ENCODE data around the gene MEF2A. TPM values are rescaled to one million over a fixed set of nuclear protein-coding genes. Genes with fewer than 3 reads are reported as not detected.

MEF2A gene
- total and polyA plus RNA-seq, 10 of the 15 experiments (the other 5 are each of a cell fraction or from before 2014, with no cell fraction given): 7.2 to 46.7 (median 35.9) TPM

DNA sequence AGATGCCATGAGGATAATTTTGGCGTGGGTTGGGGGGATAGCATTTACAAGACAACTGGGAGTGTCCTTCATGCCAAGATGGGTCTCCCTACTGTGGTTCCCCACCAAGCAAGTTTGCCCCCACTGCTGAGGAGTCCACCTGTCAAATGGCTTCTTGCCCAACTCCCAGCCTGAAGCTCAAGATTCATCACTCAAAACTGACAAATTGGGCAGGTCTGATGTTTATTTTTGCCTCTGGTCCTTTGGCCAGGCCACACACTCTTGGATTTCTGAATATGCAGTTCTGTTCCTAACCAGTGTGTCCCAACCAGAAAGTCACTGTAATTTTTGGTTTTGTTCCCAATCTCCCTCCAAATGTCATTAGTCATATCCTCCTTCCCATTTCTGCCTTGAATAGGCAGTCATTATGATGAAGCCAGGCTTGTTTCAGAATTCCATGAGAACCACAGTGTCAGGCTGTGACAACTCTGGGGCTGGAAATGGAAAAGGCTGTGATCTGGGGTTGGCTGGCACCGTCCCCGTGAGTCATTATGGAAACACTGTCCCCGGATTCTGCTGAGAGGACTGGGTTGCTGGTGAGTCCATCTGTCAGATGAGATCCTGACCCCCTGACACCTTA, 29.3 kb upstream of the MEF2A start (continued):
- no peak for TF ChIP-seq SREBF2 (IDR thresholded peaks at IDR 0.05; ENCODE audit: low read length)
- TF ChIP-seq EZH2 (IDR thresholded peaks at IDR 0.05; ENCODE audit: borderline replicate concordance, control insufficient read depth, low read depth, low read length): no peak

DNA sequence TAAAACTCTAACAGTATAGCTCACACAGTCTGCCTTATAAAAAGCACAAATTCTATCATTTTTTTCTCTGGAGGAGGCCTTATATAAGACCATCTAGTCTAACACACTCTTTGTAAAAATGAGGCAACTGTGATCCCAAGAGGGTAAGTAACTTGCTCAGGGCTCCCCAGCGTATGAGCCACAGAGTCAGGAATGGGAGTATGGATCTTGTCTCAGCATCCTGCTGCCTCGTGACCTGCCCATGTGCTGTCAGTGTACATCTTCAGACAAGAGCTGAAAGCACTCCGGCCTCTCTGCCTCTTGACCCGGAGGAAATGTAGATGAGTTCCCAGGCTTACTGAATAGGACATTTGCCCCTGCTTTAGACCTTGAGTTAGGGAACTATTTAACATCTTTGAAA, 28.4 kb upstream of the MEF2A start:
- BruUV-seq (replicated peaks): no TSS peak
- H3K9ac ChIP-seq (ENCODE audit: control insufficient read depth, insufficient read depth, low read length): no peak overlapping the region
- ATAC-seq (no peak), FAIRE-seq (no peak), DNase-seq (ENCODE audit: low read depth, low spot score) (no peak)
- RAD21 ChIA-PET (ENCODE audit: unreplicated experiment): no interaction called here
- no peaks in the 10 kb centered on the region for H3K79me2 ChIP-seq (ENCODE audit: control insufficient read depth, insufficient read depth, low read length)
- no peak overlapping the region for H3K27ac ChIP-seq (ENCODE audit: control insufficient read depth, insufficient read depth)
- no peaks in the 10 kb centered on the region for H4K20me1 ChIP-seq (ENCODE audit: control insufficient read depth, insufficient read depth)
- peaks cover under 1% of the 10 kb centered on the region; the same call in 2 of the 3 replicates for H3K9me3 ChIP-seq (replicated peaks; ENCODE audit: control insufficient read depth, insufficient read depth, low read length)
- H3K4me1 ChIP-seq (ENCODE audit: control insufficient read depth, insufficient read depth, low read length): peaks cover 8% of the 10 kb centered on the region; the same call in 1 of the 2 replicates
- POLR2A ChIA-PET: no interaction called here
- WGBS (ENCODE audit: insufficient coverage, insufficient replicate concordance, low lambda C conversion rate, missing lambda C conversion rate): 74% methylated on average over 4 of the region's 4 CpGs
- no peak overlapping the region for H3K4me3 ChIP-seq
- SMC1A ChIA-PET (ENCODE audit: uncharacterized antibody, unreplicated experiment): interaction anchor here (1.3 to 1.9 kb wide), 2 partner anchors 16 to 26 kb away, joined by 4 to 5 read pairs; no protein-coding TSS in a partner anchor
- H3K36me3 ChIP-seq (ENCODE audit: control insufficient read depth in 2 of 2, insufficient read depth in 2 of 2, low read length in 1 of 2): no peaks in the 10 kb centered on the region
- in situ Hi-C loops (cut with MboI): no loop called here
- H3K27me3 ChIP-seq (replicated peaks in 1 of 2; ENCODE audit: control insufficient read depth in 2 of 2, insufficient read depth in 2 of 2, low read length in 1 of 2): no peaks in the 10 kb centered on the region
- no peak overlapping the region for H3K4me2 ChIP-seq (ENCODE audit: control insufficient read depth, insufficient read depth)
- TF ChIP-seq PAX5 (IDR thresholded peaks at IDR 0.05; ENCODE audit: borderline replicate concordance, low read depth, low read length): no peak
- no peak for TF ChIP-seq SMC3 (IDR thresholded peaks at IDR 0.05; ENCODE audit: borderline replicate concordance, low read length)
- no peak for TF ChIP-seq GATAD2B (conservative IDR thresholded peaks at IDR 0.05; ENCODE audit: low read depth)
- TF ChIP-seq RFX5 (IDR thresholded peaks at IDR 0.05; ENCODE audit: low read depth, low read length): no peak
- TF ChIP-seq KLF5 (IDR thresholded peaks at IDR 0.05; ENCODE audit: partially characterized antibody): no peak
- no peak for TF ChIP-seq HDAC6 (IDR thresholded peaks at IDR 0.05; ENCODE audit: unreplicated experiment)
- TF ChIP-seq, protein P1, sequence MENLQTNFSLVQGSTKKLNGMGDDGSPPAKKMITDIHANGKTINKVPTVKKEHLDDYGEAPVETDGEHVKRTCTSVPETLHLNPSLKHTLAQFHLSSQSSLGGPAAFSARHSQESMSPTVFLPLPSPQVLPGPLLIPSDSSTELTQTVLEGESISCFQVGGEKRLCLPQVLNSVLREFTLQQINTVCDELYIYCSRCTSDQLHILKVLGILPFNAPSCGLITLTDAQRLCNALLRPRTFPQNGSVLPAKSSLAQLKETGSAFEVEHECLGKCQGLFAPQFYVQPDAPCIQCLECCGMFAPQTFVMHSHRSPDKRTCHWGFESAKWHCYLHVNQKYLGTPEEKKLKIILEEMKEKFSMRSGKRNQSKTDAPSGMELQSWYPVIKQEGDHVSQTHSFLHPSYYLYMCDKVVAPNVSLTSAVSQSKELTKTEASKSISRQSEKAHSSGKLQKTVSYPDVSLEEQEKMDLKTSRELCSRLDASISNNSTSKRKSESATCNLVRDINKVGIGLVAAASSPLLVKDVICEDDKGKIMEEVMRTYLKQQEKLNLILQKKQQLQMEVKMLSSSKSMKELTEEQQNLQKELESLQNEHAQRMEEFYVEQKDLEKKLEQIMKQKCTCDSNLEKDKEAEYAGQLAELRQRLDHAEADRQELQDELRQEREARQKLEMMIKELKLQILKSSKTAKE (IDR thresholded peaks at IDR 0.05; ENCODE audit: low read depth, poor library complexity, severe bottlenecking): no peak
- no peak for TF ChIP-seq EED (IDR thresholded peaks at IDR 0.05; ENCODE audit: low read depth)
- no peak for TF ChIP-seq BRCA1 (IDR thresholded peaks at IDR 0.05; ENCODE audit: low read depth, low read length)
- TF ChIP-seq RAD21 (IDR thresholded peaks at IDR 0.05; ENCODE audit: insufficient read depth, low read depth, low read length): no peak
- TF ChIP-seq CEBPB (IDR thresholded peaks at IDR 0.05; ENCODE audit: borderline replicate concordance in 1 of 2, low read depth in 2 of 2, low read length in 2 of 2): no peak
- TF ChIP-seq CHD2 (IDR thresholded peaks at IDR 0.05; ENCODE audit: borderline replicate concordance, low read depth, low read length): no peak
- no peak for TF ChIP-seq HDAC2 (IDR thresholded peaks at IDR 0.05)
- H2AFZ ChIP-seq (ENCODE audit: control insufficient read depth, low read depth, low read length): no peak overlapping the region
- intact Hi-C loops (cut with micrococcal nuclease; ENCODE audit: unreplicated experiment): no loop called here
- CTCF ChIA-PET: no interaction called here
